ENCODE measurements around the gene USH2A. TPM values are rescaled to one million over a fixed set of nuclear protein-coding genes. Genes with fewer than 3 reads are reported as not detected.

The USH2A gene
- total RNA-seq, 6 experiments from 2014 or later = 0.19 to 1.8 (median 0.81) TPM

DNA sequence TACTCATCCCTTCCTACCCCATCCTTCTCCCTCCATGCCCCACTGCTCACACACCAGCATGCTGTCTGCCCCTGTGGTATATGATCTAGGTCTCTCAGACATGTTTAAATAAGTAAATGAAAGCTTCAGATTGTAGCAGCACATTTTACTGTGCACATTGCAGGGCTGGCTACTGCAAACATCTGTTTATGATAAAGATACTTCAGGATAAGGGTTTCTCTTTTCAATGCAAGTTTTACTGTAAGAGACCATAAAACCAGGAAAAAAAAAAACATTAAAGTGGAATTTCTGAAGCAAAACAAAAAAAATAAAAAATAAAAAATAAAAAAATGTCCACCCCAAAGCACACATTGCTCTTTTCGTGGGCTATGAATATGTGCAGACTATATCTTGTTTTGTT lies 184.4 kb downstream of the USH2A start:
- Histone ChIP-seq H3K9me3 (no peaks in the 10 kb centered on the region), H3K27me3 (no peaks in the 10 kb centered on the region), H3K4me3 (no peak overlapping the region), H3K36me3 (no peaks in the 10 kb centered on the region), H3K27ac (no peak overlapping the region), H3K4me1 (no peaks in the 10 kb centered on the region)
- DNase-seq = no peak
- TF ChIP-seq, protein P1, sequence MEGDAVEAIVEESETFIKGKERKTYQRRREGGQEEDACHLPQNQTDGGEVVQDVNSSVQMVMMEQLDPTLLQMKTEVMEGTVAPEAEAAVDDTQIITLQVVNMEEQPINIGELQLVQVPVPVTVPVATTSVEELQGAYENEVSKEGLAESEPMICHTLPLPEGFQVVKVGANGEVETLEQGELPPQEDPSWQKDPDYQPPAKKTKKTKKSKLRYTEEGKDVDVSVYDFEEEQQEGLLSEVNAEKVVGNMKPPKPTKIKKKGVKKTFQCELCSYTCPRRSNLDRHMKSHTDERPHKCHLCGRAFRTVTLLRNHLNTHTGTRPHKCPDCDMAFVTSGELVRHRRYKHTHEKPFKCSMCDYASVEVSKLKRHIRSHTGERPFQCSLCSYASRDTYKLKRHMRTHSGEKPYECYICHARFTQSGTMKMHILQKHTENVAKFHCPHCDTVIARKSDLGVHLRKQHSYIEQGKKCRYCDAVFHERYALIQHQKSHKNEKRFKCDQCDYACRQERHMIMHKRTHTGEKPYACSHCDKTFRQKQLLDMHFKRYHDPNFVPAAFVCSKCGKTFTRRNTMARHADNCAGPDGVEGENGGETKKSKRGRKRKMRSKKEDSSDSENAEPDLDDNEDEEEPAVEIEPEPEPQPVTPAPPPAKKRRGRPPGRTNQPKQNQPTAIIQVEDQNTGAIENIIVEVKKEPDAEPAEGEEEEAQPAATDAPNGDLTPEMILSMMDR (IDR thresholded peaks at IDR 0.05) = no peak
- TF ChIP-seq POLR2A (IDR thresholded peaks at IDR 0.05) = no peak
- intact Hi-C loops (cut with DNase I) = no loop called here
- 65% methylated on average over 1 of the region's 1 CpG for WGBS (ENCODE audit: insufficient coverage, low coverage, low lambda C conversion rate, missing lambda C conversion rate)
- ATAC-seq = no peak

- intact Hi-C loops (cut with DNase I) = no loop called here
- DNase-seq (no peak), ATAC-seq (no peak)
- H3K4me1 ChIP-seq = no peaks in the 10 kb centered on the region
- TF ChIP-seq, protein P1 (IDR thresholded peaks at IDR 0.05) = no peak
- TF ChIP-seq POLR2A (IDR thresholded peaks at IDR 0.05) = no peak
- no peaks in the 10 kb centered on the region for H3K36me3 ChIP-seq
- H3K27ac ChIP-seq = no peak overlapping the region
- no peak overlapping the region for H3K4me3 ChIP-seq
- H3K27me3 ChIP-seq = no peaks in the 10 kb centered on the region
- 51% methylated on average over 3 of the region's 3 CpGs for WGBS (ENCODE audit: insufficient coverage, low coverage, low lambda C conversion rate, missing lambda C conversion rate)
- H3K9me3 ChIP-seq = no peaks in the 10 kb centered on the region
These were observed 185.2 kb downstream of the USH2A start for GRCh38 chr1:216237927-216238542.

- intact Hi-C loops (cut with DNase I) = loop anchor here in 1 of 2 donors (10.0 kb wide), 1 partner anchor 109 kb away; no protein-coding TSS in a partner anchor
- no peaks in the 10 kb centered on the region for H3K36me3 ChIP-seq
- ATAC-seq (peak in 2 of 4 donors; percentile 27 to 69), DNase-seq (no peak)
- peaks cover 0 to 6% (median 0%) of the 10 kb centered on the region in 4 donors for H3K4me1 ChIP-seq
- TF ChIP-seq, protein P1 (IDR thresholded peaks at IDR 0.05) = no peak
- TF ChIP-seq POLR2A (IDR thresholded peaks at IDR 0.05) = no peak
- H3K27me3 ChIP-seq = no peaks in the 10 kb centered on the region
- 29% methylated on average over 1 of the region's 1 CpG for WGBS (ENCODE audit: insufficient coverage, low coverage, low lambda C conversion rate, missing lambda C conversion rate)
- H3K9me3 ChIP-seq = no peaks in the 10 kb centered on the region
- H3K4me3 ChIP-seq = no peak overlapping the region
- H3K27ac ChIP-seq = no peak overlapping the region
These were observed 199.0 kb downstream of the USH2A start for GRCh38 chr1:216224233-216224632.

DNA sequence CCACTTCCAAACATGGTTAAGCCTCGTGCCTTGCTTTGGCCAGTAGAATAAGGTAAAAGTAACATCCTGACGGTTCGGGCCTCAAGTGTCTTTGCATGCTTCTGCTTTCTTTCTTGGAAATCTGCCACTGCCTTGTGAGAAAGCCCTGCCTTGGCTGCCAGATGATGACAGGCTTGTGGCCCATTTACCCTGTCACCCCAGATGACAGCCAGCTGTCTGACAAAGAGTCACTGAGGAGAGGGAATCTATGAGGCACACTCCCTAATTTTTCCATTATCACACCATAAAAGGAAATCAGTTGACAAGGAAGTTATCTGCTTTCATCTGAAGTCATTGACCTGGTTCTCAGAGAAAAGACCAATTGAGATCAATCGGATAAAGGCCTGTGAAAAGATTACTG lies 199.8 kb downstream of the USH2A start:
- 55% methylated on average over 4 of the region's 4 CpGs for WGBS (ENCODE audit: insufficient coverage, low coverage, low lambda C conversion rate, missing lambda C conversion rate)
- TF ChIP-seq, protein P1 (IDR thresholded peaks at IDR 0.05) = no peak
- no peak for TF ChIP-seq POLR2A (IDR thresholded peaks at IDR 0.05)
- DNase-seq (no peak), ATAC-seq (peak in 1 of 4 donors; percentile 56)
- no peak overlapping the region for H3K27ac ChIP-seq
- H3K9me3 ChIP-seq = no peaks in the 10 kb centered on the region
- intact Hi-C loops (cut with DNase I) = loop anchor here in 1 of 2 donors (10.0 kb wide), 1 partner anchor 109 kb away; no protein-coding TSS in a partner anchor
- H3K36me3 ChIP-seq = no peaks in the 10 kb centered on the region
- no peak overlapping the region for H3K4me3 ChIP-seq
- peaks cover 0 to 6% (median 0%) of the 10 kb centered on the region in 4 donors for H3K4me1 ChIP-seq
- H3K27me3 ChIP-seq = no peaks in the 10 kb centered on the region
